ENCODE results near the gene GCC2.

DNA sequence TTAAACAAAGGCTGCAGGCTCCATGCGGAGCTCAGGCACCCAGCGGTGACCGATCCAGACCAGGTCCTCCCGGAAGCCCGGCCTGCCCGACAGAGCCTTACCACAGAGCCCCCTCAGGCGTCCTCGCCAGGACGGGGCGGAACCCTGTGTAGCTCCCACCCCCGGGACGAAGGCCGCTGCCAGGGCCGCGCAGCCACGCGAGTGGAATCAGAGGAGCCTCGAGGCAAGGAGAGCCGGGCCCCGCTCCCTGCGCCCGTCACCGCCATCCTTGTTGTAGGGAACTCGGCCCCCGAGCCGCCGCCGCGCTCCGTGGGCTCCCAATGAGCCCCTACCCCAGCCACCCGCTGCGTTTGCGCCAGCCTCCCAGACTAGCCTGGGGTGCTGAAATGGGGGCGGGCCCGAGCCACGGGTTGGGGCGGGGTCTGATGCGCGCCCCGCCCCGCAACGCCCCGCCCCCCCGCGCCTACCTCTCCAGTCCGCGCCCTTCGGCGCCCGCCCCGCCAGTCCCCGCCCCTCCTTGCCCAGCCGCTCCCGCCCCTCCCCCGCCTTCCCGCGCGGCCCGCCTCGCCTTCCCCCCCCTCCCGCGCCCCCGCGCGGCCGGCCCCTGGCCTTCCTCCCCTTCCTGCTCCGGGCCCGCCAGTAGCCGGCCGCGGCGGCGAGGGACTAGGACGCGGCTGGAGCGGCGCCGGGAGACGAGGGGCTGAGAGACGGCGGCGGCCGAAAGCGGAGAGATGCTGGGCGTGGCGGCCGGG, 85.0 kb downstream of the GCC2 start, which contains the start of gene LIMS1:
- TF ChIP-seq, protein P1, sequence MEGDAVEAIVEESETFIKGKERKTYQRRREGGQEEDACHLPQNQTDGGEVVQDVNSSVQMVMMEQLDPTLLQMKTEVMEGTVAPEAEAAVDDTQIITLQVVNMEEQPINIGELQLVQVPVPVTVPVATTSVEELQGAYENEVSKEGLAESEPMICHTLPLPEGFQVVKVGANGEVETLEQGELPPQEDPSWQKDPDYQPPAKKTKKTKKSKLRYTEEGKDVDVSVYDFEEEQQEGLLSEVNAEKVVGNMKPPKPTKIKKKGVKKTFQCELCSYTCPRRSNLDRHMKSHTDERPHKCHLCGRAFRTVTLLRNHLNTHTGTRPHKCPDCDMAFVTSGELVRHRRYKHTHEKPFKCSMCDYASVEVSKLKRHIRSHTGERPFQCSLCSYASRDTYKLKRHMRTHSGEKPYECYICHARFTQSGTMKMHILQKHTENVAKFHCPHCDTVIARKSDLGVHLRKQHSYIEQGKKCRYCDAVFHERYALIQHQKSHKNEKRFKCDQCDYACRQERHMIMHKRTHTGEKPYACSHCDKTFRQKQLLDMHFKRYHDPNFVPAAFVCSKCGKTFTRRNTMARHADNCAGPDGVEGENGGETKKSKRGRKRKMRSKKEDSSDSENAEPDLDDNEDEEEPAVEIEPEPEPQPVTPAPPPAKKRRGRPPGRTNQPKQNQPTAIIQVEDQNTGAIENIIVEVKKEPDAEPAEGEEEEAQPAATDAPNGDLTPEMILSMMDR (IDR thresholded peaks at IDR 0.05; ENCODE audit: insufficient read depth, low read length, poor library complexity, severe bottlenecking): no peak
- no peak for TF ChIP-seq EZH2phosphoT487 (conservative IDR thresholded peaks at IDR 0.05; ENCODE audit: low read length)

Data from SU-DHL-6 (cell line).